GM21515 (cell line): ENCODE results near the gene PITPNC1.
"Not testable (repeated sequence)": the region's sequence is repeated elsewhere in the genome, so short reads cannot be mapped to it uniquely, and the experiment has no call there.

Source experiments
- ATAC-seq: cut with Tn5 transposase; IDR thresholded peaks from one replicate; pipeline ENCODE4 v1.9.1; 2021; ENCODE audit not compliant: unreplicated experiment

Gene PITPNC1

DNA sequence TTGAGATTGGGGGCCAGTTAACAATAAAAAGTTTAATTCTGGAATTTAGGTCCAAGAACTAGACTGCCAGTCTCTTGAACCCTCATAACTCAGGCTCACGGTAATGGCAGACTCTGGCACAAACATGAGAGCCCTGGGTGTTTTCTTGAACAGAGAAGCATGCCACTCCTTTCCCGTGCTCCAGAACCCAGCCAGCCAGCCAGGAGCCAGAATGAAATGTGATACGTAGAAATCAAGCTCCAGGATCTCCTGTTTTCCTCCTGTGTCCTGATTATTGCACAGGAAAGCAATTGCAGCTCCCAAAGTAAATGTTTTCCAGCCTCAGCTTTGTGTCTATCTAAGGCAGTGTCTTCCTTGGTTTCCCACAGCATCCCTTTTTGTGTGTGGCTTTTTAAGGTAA, 294.4 kb downstream of the PITPNC1 start:
- no peak for ATAC-seq

DNA sequence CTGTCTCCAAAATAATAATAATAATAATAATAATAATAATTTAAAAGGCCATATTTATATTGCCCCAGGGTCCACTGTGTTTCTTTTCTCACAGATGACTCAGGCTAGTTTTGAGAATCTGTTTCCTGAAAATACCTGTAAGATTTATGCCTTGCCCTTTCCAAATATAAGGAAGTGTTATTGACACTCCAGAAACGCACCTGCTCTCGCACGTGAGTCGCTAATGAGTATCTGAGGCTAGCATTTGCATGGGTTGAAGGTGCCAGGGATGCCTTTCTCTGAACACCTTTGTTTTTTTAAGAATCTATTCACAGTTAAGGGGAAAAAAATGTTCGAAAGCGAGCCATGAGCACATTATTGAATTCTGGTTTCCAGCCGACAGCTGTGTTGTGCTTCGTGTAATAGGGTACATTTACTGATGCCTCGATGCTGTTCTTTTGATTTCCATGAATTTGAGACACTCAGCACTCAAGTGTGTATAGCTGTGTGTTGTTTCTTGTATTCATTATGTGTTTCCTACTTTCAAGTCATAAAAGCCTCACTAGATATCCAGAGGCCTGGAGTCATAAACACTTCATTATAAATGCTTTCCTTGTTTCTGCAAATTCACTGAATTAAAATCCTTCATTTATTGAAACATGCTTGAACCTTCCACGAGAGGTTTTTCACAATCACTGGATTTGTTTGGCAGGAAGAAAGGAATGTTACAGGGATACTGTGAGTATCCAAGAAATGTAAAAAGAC, 295.7 kb downstream of the PITPNC1 start:
- ATAC-seq: no peak

DNA sequence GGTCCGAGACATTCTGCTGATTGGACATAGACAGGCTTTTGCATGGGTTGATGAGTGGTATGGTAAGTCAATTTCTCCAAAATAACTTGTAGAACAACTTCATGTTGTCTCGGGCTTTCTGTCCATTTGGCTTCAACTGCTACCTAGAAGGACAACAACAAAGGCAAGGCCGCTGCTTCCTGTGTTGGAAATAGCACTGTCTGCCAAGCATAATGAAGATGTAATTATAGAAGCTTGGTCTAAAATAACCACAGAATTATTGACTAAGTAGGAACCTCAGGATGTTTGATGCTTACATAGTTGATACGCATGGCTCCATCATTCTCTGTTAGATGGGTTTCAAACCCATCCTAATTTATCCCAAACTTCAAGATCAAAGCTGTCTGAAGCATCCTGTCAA, 298.4 kb downstream of the PITPNC1 start:
- no peak for ATAC-seq

DNA sequence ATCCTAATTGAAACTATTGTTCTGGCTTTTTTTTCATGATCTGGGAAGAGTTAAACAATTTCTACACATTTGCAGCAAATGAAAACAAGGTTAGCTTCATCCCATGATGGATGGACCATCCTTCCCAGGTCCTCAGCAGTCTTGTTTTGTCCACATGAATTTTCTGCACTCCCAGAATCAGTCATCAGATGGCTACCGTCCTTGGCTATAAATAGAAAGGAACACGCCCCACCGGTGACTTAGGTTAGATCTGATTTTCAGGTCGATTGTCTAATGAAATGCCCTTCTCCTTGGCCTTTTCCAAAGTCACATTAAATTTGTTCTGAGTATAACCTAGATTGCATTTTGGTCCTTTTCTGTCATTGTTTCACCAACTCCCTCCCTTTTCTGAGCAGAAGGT, 299.2 kb downstream of the PITPNC1 start:
- ATAC-seq: no peak

DNA sequence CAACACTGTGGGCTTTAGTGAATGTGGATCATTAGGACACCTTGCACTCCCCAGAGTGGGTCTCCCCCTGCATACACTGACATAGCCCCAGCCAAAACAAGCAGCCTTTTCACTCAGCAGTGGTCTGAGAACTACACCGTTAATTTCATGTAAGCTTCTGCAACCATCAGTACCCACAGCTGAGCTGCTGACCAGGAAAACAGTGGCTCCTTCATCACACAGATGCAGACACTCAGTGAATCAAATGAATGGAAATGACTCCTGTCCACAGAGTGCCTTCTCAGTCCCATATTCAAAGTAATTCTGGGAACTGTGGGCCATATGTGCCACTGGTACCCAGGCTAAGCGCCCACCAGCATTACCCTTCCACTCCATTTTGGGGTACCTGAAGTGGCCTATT, 301.3 kb downstream of the PITPNC1 start:
- ATAC-seq: no peak

DNA sequence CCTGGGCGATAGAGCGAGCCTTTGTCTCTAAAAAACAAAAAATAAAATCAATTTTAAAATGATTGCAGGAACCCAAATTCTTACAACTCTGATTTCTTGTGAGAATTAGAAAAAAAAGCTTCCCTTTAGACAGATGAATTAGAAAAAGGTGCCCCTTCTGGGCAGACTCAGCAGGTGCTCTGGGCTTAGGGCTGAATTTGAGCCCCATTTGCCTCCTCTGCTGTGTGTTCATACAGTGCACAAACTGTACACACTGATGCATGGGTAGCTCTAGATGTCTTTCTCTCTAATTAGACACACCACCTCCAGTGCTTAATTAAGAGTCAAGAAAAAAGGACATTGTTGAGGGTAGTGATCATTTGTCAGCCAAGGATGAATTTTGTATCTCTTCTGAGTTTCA, 302.1 kb downstream of the PITPNC1 start:
- ATAC-seq: no peak

DNA sequence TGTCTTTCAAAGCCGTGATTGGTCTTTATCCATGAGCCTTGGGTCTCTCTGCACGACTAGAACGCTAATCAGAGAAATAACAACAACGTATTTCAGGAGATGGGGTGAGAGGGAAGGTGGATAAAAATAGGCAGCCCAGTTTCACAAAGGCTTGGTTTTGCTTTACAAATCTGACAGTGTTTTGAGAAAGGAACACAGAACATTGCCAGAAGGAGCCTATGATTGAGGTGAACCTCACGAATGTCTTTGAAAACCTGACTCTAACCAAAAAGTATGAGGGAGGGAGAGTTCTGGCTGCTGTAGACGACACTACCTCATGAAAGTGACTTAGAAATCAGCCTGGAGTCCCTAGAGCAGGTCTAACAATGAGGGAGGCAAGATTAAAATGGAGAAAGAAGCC, 302.6 kb downstream of the PITPNC1 start:
- ATAC-seq: no peak

DNA sequence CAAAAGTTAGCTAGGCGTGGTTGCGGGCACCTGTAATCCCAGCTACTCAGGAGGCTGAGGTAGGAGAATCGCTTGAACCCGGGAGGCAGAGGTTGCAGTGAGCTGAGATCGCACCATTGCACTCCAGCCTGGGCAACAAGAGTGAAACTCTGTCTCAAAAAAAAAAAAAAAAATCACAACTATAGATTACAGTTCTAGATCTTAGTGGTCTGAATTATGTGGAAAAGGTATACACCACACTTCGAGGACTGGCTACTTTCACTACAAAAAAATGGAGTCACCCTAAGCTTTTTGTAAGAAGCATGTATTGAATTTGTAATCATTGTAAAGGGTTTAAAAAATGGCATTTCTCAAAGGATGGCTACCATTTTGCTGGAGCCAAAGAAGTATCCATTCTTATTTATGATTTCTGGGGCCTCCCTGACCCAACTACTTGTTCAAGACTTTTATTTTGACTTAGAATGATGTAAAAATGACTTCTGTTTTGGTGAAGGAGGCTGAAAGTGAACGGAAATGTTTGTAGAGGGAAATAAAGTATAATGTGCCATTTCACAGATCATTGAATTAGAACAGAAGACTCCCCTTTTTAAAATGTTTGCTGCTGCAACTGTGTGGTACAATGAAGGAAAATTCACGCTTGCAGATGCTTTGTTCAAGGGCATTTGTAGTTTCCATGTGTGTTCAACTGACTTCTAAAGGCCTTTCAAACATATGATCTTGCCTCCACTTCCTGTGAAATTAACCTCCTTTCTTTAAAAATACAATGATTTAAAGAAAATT, 303.6 kb downstream of the PITPNC1 start:
- no peak for ATAC-seq

DNA sequence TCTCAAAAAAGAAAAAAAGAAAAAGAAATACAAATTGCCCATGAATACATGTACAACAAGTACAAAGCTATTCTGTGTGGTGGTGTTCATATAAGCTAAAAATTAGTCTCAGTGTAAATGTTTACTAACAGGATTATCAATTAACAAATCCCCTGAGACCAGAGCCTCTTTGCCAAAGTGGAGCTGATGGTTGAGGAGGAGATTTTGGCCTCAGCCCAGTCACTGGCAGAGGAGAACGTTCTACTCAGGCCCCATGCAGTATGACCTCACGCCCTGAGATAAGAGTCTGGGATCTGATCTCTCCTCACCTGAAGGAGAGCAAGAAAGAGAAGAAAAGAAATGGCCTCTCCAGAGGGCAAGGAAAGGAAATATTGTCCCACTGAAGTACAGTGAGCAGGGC, 305.1 kb downstream of the PITPNC1 start:
- ATAC-seq: no peak

DNA sequence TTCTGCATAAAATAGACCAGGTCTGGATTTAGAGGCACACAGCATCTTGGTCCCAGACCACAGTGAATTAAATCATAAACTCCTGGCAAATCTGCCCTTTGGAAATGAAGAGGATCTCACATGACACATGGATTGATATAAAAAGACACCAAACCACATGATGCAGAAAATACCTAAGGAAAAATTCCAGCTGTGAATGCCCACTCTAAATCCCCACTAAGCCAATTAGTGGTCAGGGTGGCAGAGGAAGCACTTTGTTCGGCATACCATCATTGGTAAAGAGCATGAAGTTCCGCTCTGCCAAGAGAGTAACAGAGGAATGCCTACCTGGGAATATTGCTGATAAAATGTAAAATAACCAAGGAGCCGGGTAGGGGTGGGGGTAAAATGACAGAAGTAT, 308.3 kb downstream of the PITPNC1 start:
- no peak for ATAC-seq

DNA sequence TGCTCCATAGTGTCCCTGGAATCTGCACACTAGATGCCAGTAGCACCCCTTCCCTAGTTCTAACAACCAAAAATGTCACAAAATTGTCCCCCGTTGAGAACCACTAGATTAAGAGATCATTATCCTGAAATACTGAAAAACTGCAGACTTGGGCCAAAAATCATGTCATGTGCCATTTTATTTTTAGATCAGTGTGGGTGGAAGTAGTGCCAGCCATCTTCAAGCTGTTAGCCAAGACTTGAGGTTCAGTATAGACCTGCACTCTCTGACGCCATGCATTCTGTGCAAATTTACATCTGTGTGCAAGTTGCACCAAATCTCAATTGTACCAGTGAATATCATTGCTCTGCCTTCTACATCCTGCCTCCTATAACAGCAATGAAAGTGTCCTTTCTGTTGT, 309.2 kb downstream of the PITPNC1 start:
- no peak for ATAC-seq

DNA sequence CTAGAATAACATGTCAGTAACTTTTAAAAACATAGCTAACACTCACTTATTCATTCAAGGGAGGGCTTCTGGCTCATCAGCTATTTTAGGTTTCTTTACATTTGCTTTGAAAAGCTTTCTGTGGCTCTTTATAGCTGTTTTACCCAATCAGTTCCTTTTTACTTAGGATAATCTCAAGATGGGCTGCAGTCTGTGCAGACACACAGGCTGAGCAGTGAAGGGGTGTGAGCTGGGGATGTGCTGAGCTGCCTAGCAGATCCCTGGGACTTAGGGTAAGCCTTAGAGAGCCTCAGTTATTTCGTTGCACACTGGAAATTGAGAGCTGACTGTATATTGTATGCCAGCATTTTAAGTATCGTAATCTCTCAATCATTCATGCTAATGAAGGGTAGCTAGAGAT, 310.4 kb downstream of the PITPNC1 start:
- ATAC-seq: no peak

DNA sequence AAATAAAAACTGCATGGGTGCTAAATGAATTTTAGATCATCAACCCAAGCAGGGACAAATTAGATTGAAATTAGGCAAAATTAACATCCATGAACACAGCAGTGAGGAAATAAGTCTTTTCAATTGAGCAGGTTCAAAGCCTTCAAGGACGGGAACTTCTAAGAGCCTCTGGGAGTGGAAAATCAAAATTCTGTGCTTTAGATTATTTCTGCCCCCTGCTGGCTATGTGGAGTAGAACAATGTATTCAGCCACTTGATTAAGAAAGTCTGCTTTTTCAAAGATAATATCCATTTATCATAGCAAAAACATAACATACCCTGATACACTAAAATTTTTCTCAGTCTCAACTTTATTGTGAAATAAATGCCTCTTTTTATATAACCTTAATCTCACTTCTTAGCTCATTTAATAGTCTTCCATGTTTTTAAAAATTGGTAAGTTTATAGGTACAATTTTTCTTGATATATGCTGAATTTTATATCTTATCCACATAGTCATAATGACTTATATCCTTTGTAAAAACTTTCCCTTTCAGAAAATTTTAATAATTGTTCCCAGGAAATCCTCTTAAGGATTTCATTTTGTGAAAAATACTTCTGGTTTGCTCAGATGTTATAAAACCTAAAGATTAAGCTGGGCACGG, 312.6 kb downstream of the PITPNC1 start:
- ATAC-seq: no peak

DNA sequence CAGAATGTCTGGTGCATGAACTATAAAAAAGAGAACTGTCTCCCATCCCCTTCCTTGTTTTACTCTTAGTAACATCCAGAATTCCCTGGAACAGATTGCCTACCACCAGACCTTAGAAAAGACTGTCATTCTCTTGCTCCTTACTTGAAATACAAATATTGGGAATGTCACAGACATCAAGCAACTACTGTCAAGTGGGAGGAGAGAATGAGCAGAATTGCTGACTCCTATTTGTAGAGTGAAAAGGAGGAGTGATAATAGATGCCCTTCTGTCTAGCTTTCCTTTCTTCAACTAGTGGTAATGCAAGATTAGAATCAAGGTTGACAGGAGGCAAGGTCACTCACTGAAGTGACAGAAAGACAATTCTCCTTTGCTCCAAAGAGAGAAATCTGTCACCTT, 316.7 kb downstream of the PITPNC1 start:
- no peak for ATAC-seq

DNA sequence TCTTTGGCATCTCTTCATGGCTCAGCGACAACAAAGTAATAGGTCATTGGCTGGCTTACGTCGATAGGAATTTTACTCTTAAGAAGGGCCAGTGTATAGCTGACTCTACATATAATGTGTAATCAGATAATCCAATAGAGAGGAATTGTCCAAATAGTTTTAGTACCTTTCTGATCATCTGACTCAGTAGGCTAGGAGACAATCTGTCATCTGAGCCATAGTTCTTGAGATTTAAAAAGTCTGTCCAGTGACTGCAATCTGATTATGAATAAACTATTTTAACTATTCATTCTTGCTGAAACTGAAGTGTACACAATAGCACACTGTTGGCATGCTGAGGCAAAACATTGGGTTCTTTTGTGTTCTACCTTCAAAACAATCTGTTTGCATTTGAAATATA, 319.3 kb downstream of the PITPNC1 start:
- no peak for ATAC-seq

DNA sequence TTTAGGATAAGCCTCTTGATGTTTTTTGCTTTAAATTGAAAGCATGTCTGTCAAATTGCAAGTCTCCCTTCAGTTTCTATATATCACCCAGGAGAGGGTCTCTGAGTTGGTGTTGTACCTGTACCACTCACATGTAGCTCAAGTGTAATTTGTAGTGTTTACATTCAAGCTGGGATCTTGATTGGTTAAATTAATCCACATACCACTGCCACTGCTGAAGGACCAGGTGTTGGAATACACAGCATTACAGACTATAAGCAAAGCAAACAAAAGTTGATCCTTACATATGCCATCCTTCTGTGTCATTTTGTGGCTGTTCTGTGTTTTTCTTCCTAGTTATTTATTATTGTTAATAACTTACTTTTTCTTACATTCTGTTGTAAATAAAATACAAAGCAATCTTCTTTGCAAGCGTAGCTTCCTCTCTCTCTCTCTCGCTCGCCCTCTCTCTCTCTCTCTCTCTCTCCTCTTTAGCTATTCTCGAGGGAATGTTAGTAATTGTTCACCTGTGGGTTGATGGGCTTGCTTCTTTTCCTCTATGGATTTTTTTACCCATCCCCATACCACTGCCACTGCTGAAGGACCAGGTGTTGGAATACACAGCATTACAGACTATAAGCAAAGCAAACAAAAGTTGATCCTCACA, 319.9 kb downstream of the PITPNC1 start:
- ATAC-seq: no peak

DNA sequence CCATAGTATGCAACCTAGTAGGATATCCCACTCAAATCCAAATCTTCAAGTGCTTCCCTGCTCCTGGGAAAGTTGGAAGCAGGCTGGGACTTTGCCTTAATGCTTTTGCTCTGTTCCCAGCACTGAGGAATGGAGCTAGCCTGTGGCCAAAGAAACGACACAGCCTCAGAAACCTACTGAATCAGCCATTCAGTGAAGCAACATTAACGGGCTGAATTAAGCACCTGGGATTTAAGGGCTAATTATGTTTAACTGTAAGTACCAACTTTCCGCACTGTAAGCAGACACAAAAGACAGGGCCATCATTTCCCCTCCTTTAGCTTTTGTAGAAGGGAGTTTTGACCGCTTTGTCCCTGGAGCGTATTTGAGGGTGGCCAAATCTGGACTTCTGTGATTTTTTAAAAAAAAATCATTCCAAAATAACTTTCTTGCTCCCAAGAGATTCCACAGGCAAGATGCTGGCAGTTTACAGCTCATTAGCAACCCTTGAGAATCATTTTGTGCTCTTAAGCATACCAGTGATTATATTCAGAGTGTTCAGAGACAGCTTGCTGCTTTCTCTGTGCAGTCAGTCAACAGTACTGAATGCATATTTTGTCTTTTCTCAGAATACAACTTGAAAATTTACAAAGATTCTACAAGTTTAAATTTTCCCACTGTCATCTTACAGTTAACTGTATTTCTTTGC, 323.1 kb downstream of the PITPNC1 start:
- no peak for ATAC-seq

DNA sequence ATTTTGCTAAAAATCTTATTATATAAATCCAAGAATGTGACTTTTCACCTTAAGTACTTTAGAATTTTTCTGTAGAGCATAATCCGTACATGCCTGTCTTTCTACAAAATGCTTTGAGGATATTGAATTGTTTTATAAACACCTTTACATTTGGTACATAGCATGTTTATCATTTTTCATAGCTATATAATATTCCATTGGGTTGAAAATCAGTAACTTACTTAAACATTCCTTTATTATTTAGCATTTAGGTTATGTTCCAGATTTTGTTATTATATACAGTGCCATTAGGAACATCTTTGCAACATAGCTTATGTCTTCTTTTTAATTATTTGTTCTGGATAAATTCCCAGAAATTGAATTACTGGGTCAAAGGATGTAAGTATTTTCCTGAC, 323.6 kb downstream of the PITPNC1 start:
- no peak for ATAC-seq

DNA sequence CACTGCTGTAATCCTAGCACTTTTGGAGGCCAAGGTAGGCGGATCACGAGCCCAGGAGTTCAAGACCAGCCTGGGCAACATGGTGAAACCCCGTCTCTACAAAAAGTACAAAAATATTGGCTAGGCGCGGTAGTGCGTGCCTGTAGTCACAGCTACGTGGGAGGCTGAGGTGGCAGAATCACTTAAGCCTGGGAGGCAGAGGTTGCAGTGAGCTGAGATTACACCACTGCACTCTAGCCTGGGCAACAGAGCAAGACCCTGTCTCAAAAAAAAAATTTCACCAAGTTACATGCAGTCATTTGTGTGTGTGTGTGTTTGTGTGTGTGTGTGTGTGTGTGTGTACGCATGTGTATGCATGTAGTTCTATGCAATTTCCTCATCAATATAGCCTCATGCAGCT, 325.8 kb downstream of the PITPNC1 start:
- not testable (repeated sequence) for ATAC-seq

DNA sequence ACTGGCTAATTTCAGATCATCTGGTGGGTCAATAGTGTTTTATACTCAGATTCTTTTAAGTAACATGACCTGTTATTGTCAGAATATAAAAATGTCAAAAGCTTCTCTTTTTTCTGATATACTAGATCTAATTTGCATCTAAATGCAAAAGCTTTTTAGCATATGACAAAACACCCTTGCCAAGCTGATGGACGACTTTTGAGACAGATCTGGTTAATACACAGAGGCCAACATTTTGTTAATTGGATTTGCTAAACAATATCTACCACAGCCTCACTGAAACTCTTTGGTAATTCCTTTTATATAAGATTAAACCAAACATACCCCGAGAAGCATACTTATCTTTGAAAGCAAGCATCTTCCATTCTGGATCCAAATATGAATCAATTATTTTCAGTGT, 330.4 kb downstream of the PITPNC1 start:
- no peak for ATAC-seq

DNA sequence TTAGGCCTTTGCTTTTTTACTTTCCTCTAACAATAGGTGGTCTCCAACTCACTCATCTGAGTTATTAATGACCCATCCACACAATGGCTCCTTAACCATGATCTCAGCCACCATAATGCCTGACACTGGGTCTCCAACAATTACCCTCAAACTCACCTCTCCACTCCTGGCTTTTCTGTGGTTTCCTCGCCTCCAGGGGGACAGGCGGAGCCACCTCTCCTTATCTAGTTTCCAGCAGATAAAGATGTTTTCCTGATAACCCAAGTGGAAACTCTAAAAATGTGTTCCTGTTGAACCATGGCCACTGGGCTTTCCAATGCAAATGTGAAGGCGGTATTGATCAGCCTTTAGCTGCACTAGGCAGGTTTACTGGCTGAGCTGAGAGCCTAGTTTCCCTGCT, 331.3 kb downstream of the PITPNC1 start:
- no peak for ATAC-seq
